Mesodermal cell (in vitro differentiated cells): ENCODE results near the gene SERGEF.

ENCODE experiments used
- H3K27ac ChIP-seq: 2 replicates; pipeline ENCODE4 v1.7.0; 2013; ENCODE audit warnings: mild to moderate bottlenecking, low read depth, low read length, moderate library complexity; ENCODE audit not compliant: severe bottlenecking
- H3K36me3 ChIP-seq: 2 replicates; pipeline ENCODE4 v1.7.1; 2013; ENCODE audit warnings: mild to moderate bottlenecking, low read length, moderate library complexity; ENCODE audit not compliant: control insufficient read depth, insufficient read depth
- H3K4me1 ChIP-seq: one replicate; pipeline ENCODE4 v1.7.1; 2013; ENCODE audit warnings: mild to moderate bottlenecking, low read length; ENCODE audit not compliant: insufficient read depth, control insufficient read depth, poor library complexity, severe bottlenecking
- H3K4me3 ChIP-seq: 2 replicates; pipeline ENCODE4 v1.7.0; 2013; ENCODE audit warnings: low read length, control low read depth, mild to moderate bottlenecking; ENCODE audit not compliant: insufficient read depth, poor library complexity, severe bottlenecking; ENCODE audit errors: extremely low read depth
- H3K9me3 ChIP-seq: 2 replicates; pipeline ENCODE4 v1.7.1; 2013; ENCODE audit warnings: mild to moderate bottlenecking, low read length, moderate library complexity; ENCODE audit not compliant: control insufficient read depth
- WGBS, 2 experiments: methylation state at CpG; one replicate each; pipeline ENCODE4 v1.1.5; 2013; ENCODE audit warnings: missing lambda C conversion rate in 2 of 2; ENCODE audit not compliant: insufficient coverage in 2 of 2; 5-methylcytosine and 5-hydroxymethylcytosine counted together

SERGEF gene

GRCh38 chr11:17840101-17840548, 172.7 kb downstream of the SERGEF start:
- H3K9me3 ChIP-seq, result no peaks in the 10 kb centered on the region
- no peaks in the 10 kb centered on the region for H3K4me1 ChIP-seq
- no peaks in the 10 kb centered on the region for H3K36me3 ChIP-seq
- no peak overlapping the region for H3K4me3 ChIP-seq
- 88 to 100% methylated on average over 1 of the region's 4 CpGs for WGBS, 2 experiments
- H3K27ac ChIP-seq, result no peak overlapping the region

- Histone ChIP-seq H3K9me3 (no peaks in the 10 kb centered on the region), H3K27ac (no peak overlapping the region), H3K4me1 (no peaks in the 10 kb centered on the region), H3K4me3 (no peak overlapping the region), H3K36me3 (no peaks in the 10 kb centered on the region)
- 76 to 88% methylated on average over 2 to 4 of the region's 5 CpGs for WGBS, 2 experiments
Measured at GRCh38 chr11:17839450-17839849, 173.4 kb downstream of the SERGEF start.

GRCh38 chr11:17838102-17838501, 174.7 kb downstream of the SERGEF start:
- Histone ChIP-seq H3K4me3 (no peak overlapping the region), H3K36me3 (no peaks in the 10 kb centered on the region), H3K9me3 (no peaks in the 10 kb centered on the region), H3K4me1 (no peaks in the 10 kb centered on the region), H3K27ac (no peak overlapping the region)
- WGBS, 2 experiments, result 87 to 93% methylated on average over 2 to 3 of the region's 3 CpGs

GRCh38 chr11:17831883-17832282, 181.0 kb downstream of the SERGEF start:
- Histone ChIP-seq H3K27ac (no peak overlapping the region), H3K4me1 (no peaks in the 10 kb centered on the region), H3K4me3 (no peak overlapping the region), H3K9me3 (no peaks in the 10 kb centered on the region), H3K36me3 (no peaks in the 10 kb centered on the region)
- no CpG with 5 or more reads among the region's 3 CpGs for WGBS, 2 experiments

- 64 to 91% methylated on average over 1 of the region's 1 CpG for WGBS, 2 experiments
Measured at GRCh38 chr11:17831228-17831627, 181.6 kb downstream of the SERGEF start.

GRCh38 chr11:17828311-17828751, 184.5 kb downstream of the SERGEF start:
- Histone ChIP-seq H3K9me3 (no peaks in the 10 kb centered on the region), H3K4me1 (no peaks in the 10 kb centered on the region), H3K27ac (no peak overlapping the region), H3K4me3 (no peak overlapping the region), H3K36me3 (no peaks in the 10 kb centered on the region)
- 92% methylated on average over 3 to 9 of the region's 9 CpGs for WGBS, 2 experiments

More at GRCh38 chr11:17831228-17831627, 181.6 kb downstream of the SERGEF start:
- no peak overlapping the region for H3K4me3 ChIP-seq
- no peak overlapping the region for H3K27ac ChIP-seq
- no peaks in the 10 kb centered on the region for H3K36me3 ChIP-seq
- H3K9me3 ChIP-seq, result no peaks in the 10 kb centered on the region
- no peaks in the 10 kb centered on the region for H3K4me1 ChIP-seq

- 83 to 84% methylated on average over 1 to 5 of the region's 5 CpGs for WGBS, 2 experiments
- Histone ChIP-seq H3K4me1 (no peaks in the 10 kb centered on the region), H3K4me3 (no peak overlapping the region), H3K36me3 (no peaks in the 10 kb centered on the region), H3K9me3 (no peaks in the 10 kb centered on the region), H3K27ac (no peak overlapping the region)
Measured at GRCh38 chr11:17827006-17827405, 185.8 kb downstream of the SERGEF start.

- no peak overlapping the region for H3K27ac ChIP-seq
- no peaks in the 10 kb centered on the region for H3K9me3 ChIP-seq
- no peaks in the 10 kb centered on the region for H3K4me1 ChIP-seq
- no peak overlapping the region for H3K4me3 ChIP-seq
- no peaks in the 10 kb centered on the region for H3K36me3 ChIP-seq
- 57 to 66% methylated on average over 2 to 3 of the region's 5 CpGs for WGBS, 2 experiments
Measured at GRCh38 chr11:17822401-17822781, 190.5 kb downstream of the SERGEF start.

GRCh38 chr11:17821648-17822400, 191.0 kb downstream of the SERGEF start:
- Histone ChIP-seq H3K4me1 (no peaks in the 10 kb centered on the region), H3K27ac (no peak overlapping the region), H3K4me3 (no peak overlapping the region), H3K9me3 (no peaks in the 10 kb centered on the region), H3K36me3 (no peaks in the 10 kb centered on the region)
- WGBS, 2 experiments, result 88 to 100% methylated on average over 1 of the region's 4 CpGs

GRCh38 chr11:17816232-17816931, 196.5 kb downstream of the SERGEF start:
- no peak overlapping the region for H3K27ac ChIP-seq
- H3K4me1 ChIP-seq, result peaks cover 15% of the 10 kb centered on the region
- H3K4me3 ChIP-seq, result no peak overlapping the region
- H3K36me3 ChIP-seq, result no peaks in the 10 kb centered on the region
- 44 to 100% methylated on average over 2 of the region's 4 CpGs for WGBS, 2 experiments
- H3K9me3 ChIP-seq, result no peaks in the 10 kb centered on the region

- WGBS, 2 experiments, result no CpG with 5 or more reads among the region's 1 CpG
- H3K4me1 ChIP-seq, result peaks cover 18% of the 10 kb centered on the region
- no peak overlapping the region for H3K27ac ChIP-seq
- no peaks in the 10 kb centered on the region for H3K9me3 ChIP-seq
- H3K36me3 ChIP-seq, result no peaks in the 10 kb centered on the region
- no peak overlapping the region for H3K4me3 ChIP-seq
Measured at GRCh38 chr11:17814546-17814945, 198.3 kb downstream of the SERGEF start.
